ENCODE measurements around the gene FAM136A.
"Not testable (repeated sequence)": the region's sequence is repeated elsewhere in the genome, so short reads cannot be mapped to it uniquely, and the experiment has no call there.

Gene FAM136A

GRCh38 chr2:70297828-70298227 is 4.0 kb downstream of the FAM136A start:
- not testable (repeated sequence) for DNase-seq (ENCODE audit: low read depth)

DNA sequence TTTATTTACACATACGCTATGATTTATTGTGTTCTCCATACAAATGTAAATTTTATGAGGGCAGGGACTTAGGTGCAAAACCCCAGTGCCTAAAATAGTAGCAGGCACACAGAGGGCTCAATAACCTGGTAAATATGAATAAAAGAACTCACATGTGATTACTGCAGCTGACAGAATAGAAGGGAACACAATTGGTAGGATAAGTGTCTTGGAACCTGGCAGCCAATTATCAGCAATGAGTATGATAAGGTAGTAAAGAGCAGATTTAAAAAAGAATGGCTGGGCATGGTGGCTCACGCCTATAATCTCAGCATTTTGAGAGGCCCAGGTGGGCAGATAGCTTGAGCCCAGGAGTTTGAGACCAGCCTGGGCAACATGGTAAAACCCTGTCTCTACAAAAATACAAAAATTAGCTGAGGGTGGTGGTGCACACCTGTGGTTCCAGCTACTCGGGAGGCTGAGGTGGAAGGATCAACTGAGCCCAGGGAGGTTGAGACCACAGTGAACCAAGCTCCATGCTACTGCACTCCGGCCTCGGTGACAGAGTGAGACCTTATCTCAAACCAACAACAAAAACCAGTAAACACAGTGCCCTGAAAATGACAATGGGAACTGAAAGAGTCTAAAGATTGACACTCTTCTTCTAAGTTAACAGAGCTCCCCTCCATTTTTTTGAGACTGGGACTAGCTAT is 18.2 kb downstream of the FAM136A start:
- no peak for DNase-seq (ENCODE audit: low read depth)

DNA sequence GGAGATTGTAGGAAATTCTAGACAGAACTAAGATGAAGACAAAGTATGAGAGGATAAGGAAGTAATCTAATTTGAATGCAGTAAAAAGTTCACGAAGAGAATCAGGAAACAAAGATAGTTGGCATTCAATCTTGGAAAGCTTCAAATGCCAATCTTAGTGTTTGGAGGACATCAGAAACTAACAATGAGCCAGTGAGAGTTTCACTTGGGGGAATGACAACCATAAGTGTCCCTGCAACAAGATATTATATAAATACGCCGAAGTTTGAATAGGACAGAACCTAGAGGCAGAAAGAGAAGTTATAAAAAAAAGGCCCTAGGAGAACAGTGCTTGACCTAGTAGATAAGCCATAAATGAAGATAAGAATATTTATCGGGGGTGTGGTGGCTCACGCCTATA is 19.4 kb downstream of the FAM136A start:
- DNase-seq (ENCODE audit: low read depth), result no peak

- no peak for DNase-seq (ENCODE audit: low read depth)
Observed at GRCh38 chr2:70280242-70280798, 21.5 kb downstream of the FAM136A start.

DNA sequence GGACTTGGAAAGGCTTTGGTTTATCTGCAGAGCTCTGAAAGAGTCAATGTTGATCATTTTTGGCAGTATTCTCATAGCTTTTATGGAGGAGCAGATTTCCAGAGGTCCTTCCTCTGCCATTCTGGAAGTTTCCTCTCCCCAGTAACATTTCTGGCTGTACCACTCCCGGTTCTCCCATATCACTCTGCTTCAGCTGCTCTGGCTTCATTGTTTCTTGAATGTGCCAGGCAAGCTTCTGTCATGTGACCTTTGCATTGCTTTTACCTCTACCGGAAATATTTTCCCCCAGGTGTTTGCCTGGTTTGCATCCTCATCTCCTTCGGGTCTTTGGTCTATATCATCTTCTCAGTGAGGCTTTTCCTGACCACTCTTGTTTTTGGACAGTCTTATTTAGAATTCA is 31.5 kb downstream of the FAM136A start:
- no peak for DNase-seq (ENCODE audit: low read depth)

- DNase-seq (ENCODE audit: low read depth), result not testable (repeated sequence)
Observed at GRCh38 chr2:70269422-70270302, 32.2 kb downstream of the FAM136A start.

GRCh38 chr2:70266925-70267324 is 34.9 kb downstream of the FAM136A start:
- DNase-seq (ENCODE audit: low read depth), result not testable (repeated sequence)

DNA sequence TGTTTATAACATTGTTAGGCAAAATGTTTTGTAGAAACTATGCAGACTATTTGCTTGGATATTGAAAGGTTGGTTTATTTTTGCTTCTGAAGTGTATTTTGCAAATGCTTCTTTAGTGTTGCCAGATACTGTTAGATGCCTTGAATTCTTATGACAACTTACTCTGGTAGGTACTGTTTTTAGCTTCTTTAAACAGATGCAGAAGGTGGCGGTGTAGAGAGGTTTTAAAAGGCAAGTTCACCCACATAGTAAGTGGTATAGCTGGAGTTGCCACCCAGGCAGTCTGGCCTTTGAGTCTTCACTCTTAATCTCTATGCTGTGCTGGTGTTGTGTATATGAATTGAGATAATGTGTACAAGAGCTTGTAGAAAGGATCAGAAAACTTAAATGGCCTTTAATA is 40.4 kb downstream of the FAM136A start:
- peak; percentile 13 for DNase-seq (ENCODE audit: low read depth)

GRCh38 chr2:70258532-70258875 is 43.4 kb downstream of the FAM136A start:
- DNase-seq (ENCODE audit: low read depth), result peak; percentile 32

DNA sequence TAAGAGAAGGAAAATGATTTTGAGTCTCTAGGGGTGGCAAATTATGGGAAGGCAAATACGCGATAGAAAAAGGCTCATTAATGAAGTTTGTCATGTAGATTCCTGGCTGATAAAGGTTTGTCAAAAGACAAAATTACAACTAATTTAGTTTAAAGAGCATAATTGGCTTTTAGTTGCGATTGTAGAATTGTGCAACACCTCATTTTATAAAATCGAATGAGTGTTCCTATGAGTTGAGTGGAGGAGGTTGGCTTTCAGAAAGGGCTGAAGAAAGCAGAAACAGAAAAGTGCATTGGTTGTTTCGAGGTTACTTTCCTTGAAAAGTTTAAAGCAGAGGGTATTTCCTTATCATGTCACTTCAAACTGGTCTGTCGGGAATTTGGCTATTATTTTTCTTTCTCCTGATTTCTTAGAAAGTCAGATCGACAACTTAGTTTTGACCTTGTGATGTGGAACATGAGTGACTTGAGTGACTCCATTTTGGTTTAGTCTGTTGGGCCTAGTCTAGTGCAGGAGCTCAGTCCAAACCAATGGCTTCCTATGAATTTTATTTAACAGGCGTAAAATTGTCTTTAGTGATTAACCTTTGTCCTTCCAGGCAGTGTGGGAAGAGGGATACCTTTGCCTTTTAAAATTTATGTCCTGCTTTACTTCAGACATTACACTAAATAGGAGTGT is 46.1 kb downstream of the FAM136A start:
- DNase-seq (ENCODE audit: low read depth), result no peak

GRCh38 chr2:70250434-70250833 is 51.4 kb downstream of the FAM136A start:
- DNase-seq (ENCODE audit: low read depth), result no peak

- peak; percentile 96 for DNase-seq (ENCODE audit: low read depth)
Observed at GRCh38 chr2:70248181-70248847, 53.6 kb downstream of the FAM136A start, which contains the start of gene TIA1. Gene TIA1 (minus strand): TSS chr2:70248628. CDS start chr2:70248430, 198 bp downstream.

DNA sequence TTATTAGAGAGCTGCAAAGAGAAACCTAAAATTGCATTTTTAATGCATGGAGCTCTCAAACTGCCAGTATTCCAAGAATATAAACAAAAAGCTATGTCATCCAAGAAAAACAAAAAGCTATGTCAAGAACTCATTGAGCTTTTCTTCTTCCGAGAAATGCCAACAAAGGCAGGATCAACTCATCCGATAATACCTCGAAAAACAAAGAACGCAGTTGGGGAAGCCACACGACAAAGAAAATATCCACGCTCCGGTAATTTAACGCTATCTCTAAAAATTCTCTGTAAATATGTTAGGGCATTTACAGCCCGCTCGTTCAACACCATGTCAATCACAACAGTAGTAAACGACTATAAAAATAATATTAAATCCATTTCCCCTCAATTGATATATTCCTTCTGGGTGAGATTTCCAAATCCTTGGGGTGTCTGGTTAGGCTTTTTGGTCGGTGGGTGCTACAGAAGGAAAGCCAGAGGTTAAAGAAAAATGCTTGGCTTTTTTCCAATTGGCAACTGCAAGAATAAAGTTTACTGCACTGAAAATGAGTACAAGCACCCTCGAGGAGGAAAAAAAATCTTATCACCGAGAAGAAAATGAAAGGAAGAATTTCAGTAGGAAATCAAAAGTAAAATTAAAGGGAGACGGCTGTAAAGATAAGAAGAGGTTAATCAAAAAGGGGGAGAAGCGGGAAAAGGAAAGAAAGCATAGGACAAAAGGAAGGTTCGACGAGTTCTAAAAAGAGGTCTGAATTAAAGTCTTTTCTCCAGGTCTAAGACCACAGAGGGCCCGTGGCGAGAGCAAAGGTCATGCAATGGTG is 54.3 kb downstream of the FAM136A start:
- DNase-seq (ENCODE audit: low read depth), result peak; percentile 40

Measured in iris pigment epithelial cell (primary cell).